Measurements from ENCODE around the gene AQP7.
A peak's percentile ranks its signal among the peaks of the same experiment; 100 is the strongest.
"Not testable (repeated sequence)": the region's sequence is repeated elsewhere in the genome, so short reads cannot be mapped to it uniquely, and the experiment has no call there.

Gene AQP7

DNA sequence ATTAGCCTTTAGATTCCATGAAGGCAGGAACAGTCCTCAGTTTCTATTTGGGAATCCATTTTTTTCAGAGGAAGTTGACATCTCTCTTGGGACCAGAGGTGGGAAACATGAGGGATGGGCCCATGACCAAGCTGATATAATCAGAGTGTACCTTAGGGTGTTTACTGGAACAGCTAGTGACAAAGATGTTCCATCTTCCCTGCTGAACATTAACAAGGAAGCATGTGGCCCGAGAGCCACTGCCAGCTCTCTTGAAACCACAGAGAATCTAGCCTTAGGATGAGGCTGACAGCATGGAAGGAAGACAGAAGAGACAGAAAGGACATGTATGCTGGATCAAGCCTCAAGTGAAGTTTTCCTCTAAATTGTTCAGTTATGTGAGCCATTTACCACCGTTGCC lies 29.1 kb upstream of the AQP7 start:
- DNase-seq: no peak

DNA sequence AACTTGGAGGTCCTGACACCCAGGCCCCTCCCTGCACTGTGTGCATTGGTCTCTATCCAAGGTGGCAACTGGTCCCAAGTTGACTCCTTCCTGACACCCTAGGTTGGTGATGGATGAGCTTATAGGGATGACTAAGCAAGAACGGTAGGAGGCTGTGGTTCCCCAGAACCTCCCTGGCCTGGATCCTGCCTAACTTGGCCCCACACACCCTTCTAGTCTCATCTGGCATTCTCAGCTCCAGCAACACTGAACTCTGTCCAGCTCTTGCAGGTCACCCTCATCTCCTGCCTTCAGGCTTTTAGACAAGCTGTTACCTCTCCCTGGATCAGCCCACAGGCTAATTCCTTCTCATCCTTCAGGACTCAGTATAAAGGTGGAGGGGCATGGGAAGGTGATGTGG lies 28.6 kb upstream of the AQP7 start:
- DNase-seq: no peak

DNA sequence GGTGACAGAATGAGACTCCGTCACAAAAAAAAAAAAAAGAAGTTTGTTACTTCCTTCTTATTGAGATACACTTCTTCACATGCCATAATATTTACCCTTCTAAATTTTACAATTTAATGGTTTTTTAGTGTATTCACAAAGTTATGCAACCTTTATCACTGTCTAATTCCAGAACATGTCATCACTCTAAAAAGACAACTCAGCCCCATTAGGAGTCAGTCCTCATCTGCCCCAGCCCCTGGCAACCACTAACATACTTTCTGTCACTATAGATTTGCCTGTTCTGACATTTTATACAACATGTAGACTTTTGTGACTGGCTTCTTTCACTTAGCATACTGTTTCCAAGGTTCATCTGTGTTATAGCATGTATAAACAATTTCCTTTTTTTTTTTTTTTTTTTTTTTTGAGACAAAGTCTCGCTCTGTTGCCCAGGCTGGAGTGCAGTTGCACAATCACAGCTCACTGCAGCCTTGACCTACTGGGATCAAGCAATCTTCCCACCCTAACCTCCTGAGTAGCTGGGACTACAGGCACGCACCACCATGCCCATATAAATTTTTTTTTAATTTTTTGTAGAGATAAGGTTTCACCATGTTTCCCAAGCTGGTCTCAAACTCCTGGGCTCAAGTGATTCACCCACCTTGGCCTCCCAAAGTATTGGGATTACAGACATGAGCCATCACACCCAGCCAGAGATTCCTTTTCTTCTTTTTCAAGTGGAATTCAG lies 27.1 kb upstream of the AQP7 start:
- no peak for DNase-seq

DNA sequence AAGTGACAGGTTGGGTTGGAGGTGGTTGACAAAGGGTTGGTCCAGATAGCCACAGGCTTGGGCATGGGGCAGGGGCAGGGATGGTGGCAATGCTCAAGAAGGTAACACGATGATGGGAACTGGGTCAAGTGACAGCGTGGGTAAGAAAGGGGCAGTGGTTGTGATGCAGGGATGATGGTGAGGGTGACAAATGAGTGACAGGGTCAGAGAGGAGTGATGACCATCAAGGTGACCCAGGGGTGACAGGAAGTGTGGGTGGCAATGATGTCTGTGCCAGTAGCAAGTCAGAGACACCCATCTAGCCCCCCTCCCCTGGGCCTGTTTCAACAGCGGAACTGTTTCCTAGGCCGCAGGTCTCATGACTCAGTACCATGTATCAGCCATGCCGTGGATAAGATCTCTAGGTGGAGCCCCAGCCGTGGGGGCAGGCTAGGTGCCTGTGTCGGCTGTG lies 24.5 kb upstream of the AQP7 start:
- DNase-seq: no peak

DNA sequence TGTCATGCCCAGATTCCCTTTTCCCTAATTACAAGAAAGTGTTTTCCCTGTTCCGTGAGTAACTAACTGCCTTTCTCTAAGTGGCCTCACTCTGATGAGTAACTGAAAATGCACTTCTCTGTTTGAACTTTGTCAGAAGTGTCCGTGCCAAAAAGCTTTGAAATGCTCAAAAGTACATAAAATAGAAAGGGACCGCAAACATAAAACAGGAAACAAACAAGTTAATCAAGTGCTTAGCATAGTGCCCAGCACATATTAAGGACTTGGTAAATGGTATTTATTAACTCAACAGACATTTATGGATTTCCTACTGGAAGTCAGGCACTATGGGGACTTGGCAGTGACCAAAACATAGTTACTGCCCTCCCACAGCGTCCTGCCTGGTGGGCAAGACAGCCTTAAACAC lies 22.8 kb upstream of the AQP7 start:
- DNase-seq: no peak

DNA sequence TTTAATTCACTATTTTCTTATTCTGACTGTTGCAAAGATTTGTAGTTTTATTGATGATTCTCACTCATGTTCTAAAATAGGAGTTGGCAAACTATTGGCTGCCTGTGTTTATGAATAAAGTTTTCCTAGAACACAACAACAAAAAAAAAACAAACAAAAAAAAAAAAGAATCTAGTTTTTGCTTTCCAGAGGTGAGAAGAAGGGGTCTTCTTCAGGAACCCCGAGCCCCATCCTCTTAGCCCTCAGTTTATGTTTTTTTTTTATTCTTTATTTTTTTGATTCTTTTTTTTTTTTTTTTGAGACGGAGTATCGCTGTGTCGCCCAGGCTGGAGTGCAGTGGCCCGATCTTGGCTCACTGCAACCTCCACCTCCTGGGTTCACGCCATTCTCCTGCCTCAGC lies 22.1 kb upstream of the AQP7 start:
- not testable (repeated sequence) for DNase-seq

DNA sequence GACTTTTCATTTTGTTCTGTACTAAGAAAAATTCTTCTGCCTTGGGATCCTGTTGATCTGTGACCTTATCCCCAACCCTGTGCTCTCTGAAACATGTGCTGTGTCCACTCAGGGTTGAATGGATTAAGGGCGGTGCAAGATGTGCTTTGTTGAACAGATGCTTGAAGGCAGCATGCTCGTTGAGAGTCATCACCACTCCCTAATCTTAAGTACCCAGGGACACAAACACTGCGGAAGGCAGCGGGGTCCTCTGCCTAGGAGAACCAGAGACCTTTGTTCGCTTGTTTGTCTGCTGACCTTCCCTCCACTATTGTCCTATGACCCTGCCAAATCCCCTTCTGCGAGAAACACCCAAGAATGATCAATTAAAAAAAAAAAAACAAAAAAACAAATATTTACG lies 21.7 kb upstream of the AQP7 start:
- DNase-seq: not testable (repeated sequence)

DNA sequence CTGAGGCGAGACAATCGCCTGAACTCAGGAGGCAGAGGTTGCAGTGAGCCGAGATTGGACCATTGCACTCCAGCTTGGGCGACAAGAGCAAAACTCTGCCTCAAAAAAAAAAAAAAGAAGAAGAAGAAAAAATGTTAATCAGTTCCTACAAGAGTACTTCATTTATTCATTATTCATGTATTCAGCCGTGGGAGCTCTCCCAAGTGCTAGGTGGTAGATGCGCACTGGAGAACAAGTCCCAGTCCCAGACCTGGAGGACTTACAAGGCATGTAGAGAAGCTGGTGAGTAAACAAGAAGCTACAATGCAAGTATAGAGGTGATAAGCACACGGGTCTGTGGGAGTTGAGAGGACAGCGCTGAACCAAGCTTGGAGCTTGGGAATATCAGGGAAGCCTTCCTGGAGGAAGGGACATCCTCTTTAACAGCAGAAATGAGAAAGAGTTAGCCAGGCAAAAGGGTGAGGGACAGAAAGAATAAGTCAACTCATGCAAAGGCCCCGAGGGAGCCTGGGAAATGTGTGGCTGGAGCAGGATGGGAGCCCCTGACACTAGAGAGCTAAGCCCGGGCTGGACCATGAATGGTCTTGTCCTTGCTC lies 17.4 kb upstream of the AQP7 start:
- no peak for DNase-seq

DNA sequence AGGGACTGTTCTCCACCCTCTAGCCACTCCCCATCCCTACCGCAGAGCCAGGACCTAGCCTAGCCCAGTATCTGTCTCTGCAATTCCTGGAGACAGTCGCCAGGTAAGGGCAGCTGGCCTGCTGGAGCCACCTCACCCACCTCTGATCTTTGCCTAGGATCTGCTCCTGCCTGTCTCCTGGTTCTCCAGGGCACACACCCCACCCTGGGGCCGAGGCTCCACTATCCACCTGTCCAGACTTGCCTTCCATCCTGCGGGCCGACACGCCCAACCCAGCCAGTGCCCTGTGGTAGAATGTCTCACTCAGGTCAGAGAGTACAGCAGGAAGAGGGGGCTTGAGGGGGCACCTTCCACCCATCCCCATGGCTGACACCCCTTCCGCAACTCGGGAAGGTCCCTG lies 15.7 kb upstream of the AQP7 start:
- DNase-seq: no peak

DNA sequence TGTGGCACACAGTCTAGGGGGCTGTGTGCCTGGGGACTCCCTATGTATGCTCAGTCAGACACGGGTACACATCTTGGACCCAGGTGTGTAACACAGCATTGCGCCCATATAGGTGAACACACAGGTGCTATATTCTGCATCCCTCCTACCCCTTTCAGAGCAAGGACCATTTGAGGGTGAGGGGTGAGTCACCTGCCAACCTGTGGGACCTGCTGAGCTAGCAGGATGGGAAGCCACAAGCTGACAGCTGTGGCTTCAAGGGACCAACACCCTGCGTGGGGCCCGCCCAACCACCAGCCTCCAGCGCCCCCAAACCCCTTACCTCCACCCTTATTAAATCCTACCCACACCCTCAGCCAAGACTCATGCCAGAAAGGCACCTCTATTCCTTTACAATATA lies 14.6 kb upstream of the AQP7 start:
- no peak for DNase-seq

DNA sequence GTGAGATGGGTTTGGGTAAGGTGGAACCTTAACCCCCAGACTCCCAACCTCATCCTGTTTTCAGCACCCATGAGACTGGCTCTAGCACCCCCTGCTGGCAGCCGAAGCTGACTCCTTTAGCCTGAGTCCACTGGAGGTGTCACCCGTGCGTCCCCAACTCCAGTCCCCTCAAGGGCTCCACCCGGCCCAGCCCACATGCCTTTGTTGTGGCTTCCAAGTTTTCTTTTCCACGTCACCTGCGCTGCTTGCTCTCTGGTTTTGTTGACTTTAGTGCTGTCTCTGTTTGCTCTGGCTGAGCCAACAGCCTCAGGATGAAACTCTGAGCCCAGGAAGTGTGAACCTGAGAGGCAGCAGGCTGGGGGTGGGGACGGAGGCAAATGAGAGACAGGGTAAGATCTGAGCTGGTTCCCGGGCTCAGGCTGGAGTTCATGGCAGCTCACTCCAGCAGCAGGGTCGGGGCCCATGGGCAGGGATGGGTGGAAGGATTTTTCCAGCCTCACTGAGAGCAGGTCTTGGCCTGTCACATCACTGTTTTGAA lies 13.2 kb upstream of the AQP7 start:
- peak; percentile 20 for DNase-seq

DNA sequence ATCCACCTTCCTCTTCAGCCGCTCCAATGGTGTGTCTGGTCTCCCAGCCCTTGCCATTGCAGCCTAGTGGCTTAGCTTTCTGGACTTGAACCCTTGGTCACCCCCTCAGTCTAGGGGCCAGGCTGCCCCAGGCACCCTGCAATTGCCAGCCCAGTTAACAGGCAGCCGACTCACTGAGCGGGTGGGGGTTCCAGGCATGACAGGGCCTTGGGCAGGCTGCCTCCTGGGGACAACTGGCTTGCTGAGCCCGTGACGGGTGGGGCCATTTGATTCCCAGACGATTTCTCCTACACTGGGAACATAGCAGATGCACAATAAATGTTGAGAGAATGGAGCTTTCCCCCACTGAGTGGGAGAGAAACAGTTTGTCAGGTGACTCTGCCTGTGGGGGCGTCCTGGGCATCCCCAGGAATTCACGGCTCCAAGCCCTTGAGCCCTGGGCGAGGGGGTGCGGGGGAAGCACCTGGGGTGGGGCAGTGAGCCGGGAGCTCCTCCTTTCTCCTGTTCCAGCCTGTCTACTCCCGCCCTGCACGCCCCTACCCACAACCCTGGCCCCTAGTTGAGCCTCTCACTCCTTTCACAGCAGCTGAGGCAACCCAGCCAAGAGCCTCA lies 12.6 kb upstream of the AQP7 start:
- no peak for DNase-seq

DNA sequence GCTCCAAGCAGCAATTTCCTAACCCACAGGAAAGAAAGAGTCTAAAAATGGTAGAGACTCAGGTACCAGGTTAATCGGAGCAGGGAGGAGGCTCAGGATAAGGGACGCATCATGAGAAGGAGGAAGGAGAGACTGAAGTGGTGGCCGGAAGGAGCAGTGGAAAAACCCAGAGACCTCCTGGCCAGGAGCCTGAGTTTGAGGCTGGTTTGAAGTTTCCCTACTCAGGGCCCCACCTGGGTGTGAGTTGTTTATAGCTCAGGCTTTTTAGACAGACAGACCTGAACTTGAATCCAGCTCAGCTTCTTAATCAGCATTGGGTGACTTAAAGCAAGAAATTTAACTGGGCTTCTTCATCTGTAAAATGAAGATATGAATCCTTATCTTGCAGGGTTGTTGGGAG lies 11.9 kb upstream of the AQP7 start:
- no peak for DNase-seq

DNA sequence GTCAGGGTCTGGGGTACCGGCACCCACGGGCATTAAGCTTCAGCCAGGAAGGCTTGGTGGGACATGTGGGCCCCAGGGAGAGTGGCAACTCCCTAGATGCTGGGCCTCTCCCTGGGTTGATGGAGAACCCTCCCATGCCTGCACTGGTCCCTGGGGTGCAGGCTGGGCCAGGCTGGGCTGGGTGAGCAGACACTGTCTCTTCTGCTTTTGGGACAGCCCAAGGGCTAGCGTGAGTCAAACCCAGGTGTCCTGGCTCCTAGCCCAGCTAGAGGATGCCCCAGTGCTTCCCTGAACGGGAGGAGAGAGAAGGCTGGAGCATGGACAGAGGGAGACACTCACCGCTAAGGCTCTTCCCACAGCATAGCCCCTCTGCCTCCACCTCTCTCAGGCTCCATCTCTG lies 5.7 kb upstream of the AQP7 start:
- no peak for DNase-seq

DNA sequence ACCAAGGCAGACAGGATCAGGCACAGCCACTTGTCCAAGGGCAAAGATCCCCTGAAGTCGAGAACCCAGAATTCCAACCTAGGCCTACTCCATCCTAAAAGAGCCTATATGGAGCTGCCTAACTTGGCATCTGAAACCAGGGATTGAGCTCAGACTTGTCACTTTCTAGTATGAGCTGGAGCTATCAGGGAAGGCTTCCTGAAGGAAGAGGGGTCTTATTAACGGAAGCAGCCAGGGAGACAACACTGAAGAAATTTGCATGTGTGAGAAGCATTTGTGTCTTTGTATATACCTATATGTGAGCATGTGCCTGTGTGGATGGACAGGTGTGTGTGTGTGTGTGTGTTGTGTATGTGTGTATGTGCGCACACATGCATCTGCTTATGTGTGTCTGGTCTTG lies 4.7 kb upstream of the AQP7 start:
- DNase-seq: no peak

DNA sequence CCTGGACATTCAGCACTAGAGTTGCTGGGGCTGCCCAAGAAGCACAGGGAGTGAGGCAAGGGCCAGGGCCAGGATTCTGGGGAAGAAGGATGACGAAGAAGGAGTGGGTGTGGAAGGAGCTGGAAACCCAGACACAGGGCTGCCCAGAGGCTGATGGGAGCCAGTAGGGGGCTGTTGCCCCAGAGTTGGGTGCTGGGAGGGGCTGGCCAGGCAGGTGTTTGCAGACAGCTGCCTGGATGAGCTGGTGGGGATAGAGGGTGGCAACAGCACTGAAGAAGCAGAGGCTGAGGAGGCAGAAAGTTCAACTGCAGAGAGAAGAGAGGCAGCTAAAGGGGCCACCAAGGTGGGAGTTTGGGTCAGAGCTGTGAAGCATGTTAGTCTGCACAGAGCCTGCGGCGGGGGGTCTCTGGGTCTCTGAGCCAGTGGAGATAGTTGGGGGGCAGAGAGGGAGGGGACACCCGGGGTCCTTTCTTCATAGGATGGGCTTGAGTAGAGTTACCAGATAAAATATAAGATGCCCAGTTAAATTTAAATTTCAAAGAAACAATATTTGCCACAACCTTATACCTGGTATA lies 2.5 kb upstream of the AQP7 start:
- DNase-seq: no peak

DNA sequence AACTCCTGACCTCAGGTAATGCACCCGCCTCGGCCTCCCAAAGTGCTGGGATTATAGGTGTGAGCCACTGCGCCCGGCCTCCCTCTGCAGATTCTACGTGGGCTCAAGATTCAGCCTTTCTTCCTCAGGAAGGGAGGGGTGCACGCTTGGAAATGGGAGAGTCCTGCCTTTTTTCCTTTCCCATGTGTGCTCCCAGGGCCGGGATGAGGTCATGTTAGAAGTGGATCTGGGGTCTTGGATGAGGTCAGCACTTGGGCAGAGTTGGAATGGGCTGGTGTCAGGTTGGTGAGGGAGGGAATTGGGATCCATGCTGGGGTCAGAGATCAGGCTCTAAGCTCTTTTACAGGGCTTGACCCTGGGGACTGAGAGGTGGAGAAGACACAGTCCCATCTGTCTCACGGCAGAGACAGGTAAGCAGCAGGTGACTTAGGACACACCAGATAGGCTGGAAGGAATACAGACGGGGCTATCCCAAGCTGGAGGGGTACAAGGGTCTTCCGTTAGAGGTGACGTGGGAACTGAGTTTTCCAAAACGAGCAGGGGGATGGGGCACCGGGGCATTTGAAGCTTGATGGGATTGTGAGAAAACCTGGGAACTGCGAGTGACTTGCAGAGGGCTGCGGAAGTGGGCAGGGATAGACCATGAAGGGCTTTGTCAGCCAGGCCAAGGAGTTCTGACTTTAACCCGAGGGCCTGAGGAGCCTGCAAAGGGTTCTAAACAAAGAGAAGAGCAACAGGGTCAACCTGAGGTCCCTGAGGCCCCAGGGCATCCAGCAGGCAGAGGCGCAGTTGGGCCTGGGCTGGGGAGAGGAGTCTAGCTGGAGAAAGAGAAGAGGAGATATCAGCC lies 1.8 kb upstream of the AQP7 start:
- no peak for DNase-seq

DNA sequence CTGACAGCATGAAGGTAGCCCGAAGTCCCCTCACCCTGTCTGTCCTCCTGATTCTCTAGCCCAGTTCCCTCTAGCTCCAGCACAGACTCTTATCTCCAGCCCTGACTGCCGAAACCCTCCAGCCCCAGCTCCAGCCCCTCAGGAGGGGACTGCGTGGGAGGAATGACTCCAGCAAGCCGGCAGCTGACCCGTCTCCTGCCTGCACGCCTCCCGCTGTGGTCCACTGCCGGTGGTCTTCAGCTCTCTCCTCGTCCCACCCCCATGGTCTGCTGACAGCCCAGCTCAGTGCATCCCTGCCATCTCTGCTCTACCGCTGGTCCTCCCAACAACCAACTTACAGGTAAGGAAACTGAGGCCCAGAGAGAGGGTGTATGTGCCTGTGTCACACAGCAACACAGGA lies 559 bp downstream of the AQP7 start:
- not testable (repeated sequence) for DNase-seq

DNA sequence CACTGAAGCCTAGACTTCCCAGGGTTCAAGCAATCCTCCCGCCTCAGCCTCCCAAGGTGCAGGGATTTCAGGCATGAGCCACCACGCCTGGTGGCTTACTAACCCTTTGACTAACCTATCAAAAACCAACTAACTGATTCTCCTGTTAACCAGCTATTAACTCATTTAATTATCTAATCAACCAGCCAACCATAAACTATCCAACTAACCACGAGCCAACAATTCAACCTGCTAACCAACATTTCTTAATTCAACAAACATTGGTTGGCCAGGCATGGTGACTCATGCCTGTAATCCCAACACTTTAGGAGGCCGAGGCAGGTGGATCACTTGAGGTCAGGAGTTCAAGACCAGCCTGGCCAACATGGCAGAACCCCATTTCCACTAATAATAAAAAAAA lies 3.3 kb downstream of the AQP7 start:
- DNase-seq: not testable (repeated sequence)

DNA sequence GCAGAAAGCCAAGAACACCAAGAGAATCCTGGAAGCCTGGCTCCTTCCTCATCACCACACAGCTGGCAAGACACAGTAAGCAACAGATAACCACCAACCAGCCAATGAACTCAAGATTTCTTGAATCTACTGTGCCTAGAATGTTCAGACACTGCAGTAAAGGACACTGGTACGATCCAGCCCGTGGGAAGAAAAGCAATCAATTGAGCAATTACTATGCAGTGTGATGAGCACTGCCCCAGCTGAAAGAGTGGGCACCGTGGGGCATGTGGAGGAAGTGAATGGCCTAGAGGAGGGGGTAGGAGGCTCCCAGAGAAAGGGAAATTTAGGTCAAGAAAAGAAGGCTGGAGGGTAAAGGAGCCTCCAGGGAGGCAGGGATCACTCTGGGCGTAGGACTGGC lies 4.6 kb downstream of the AQP7 start:
- DNase-seq: not testable (repeated sequence)

DNA sequence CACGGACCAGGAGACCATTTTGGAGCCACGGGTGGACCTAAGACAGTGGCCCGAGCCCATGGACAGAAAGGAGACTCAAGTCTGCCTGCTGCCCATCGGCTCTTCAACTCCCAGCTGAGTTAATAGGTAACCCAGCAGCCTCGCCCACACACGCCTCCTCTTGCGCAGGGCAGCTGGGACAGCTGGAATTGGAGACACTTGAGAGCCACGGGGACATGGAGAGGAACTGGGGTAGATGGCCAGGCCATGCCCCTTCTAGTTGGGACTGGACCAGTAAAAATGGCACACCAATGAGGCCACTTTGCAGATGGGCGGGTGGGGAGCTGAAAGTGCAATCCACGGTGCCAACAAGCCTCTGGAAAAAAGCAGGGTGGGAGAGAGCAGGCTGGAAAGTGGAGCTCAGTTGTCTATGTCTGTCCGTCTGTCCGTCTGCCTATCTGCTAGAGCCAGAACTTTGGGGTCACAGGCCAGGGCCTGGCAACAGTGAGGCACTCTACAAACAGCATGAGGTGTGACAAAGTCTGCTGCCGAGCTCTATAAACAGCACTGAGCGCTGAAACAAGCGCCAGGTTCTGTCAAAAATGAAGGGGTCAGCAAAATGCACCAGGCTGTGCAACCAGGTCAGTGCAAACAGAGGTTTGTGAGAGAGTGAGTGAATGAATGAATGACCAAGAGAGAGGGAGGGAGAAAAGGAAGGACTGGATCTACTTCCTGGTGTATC lies 7.0 kb downstream of the AQP7 start:
- DNase-seq: not testable (repeated sequence)

DNA sequence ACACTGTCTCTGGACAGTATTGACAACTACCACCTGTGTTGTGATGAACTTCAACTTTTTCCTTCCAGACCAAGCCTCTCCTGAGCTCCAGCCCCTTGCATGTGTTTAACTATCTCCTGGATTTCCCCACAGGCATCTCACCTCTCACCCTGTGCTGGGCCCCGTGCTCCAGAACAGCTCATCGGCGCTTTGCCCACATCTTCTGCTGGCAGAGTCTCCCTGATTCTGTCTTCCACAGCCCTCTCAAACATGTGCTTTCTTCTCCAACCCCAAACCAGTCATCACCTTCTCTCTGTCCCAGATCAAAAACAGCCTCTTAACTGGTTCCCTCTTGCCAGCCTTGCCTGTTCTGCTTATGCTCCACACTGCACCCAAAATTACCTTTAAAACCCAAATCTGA lies 8.4 kb downstream of the AQP7 start:
- not testable (repeated sequence) for DNase-seq

Measured in DMS79 (cell line).